Gastroesophageal sphincter (tissue), 4 donors: ENCODE results near the gene PTPN1. TPM values are rescaled to one million over a fixed set of nuclear protein-coding genes. Genes with fewer than 3 reads are reported as not detected.

ENCODE experiments used
- ATAC-seq: fragments of 150-250 bp; one replicate; pipeline ENCODE4 v1.9.1; 2016; ENCODE audit warnings: mild to moderate bottlenecking, moderate library complexity
- H3K27ac ChIP-seq, 4 donors: fragments of 200-600 bp; sonication (generic) in 3 of 4; 1 replicate in 3 of 4; 2 replicates in 1 of 4; pipeline ENCODE4 v1.5.1; 2016 to 2019
- H3K27me3 ChIP-seq: fragments of 200-600 bp; sonication (generic); one replicate; pipeline ENCODE4 v1.5.1; 2019
- H3K36me3 ChIP-seq, 2 donors: fragments of 200-600 bp; sonication (generic); one replicate each; pipeline ENCODE4 v1.5.1; 2019; ENCODE audit warnings: control low read depth in 1 of 2
- H3K4me1 ChIP-seq, 3 donors: fragments of 200-600 bp; sonication (generic); 1 replicate in 2 of 3; 2 replicates in 1 of 3; pipeline ENCODE4 v1.5.1; 2016 to 2019; ENCODE audit warnings: control low read depth in 2 of 3
- H3K4me3 ChIP-seq, 2 donors: fragments of 200-600 bp; sonication (generic); one replicate each; pipeline ENCODE4 v1.5.1; 2019; ENCODE audit warnings: mild to moderate bottlenecking in 1 of 2, moderate library complexity in 1 of 2
- H3K9me3 ChIP-seq, 3 donors: fragments of 200-600 bp; sonication (generic); one replicate each; pipeline ENCODE4 v1.5.1; 2017 to 2019; ENCODE audit warnings: control low read depth in 2 of 3
- EP300 ChIP-seq: sonication (generic); formaldehyde crosslinking; IDR thresholded peaks from one replicate; pipeline ENCODE4 v1.6.1; 2017; ENCODE audit warnings: antibody characterized with exemption, mild to moderate bottlenecking
- POLR2A ChIP-seq, 2 donors: fragments of 450-650 bp; IDR thresholded peaks; one replicate each; pipeline ENCODE4 v1.6.1; 2017; ENCODE audit warnings: antibody characterized with exemption in 2 of 2, mild to moderate bottlenecking in 2 of 2, moderate library complexity in 1 of 2
- POLR2AphosphoS5 ChIP-seq: sonication (generic); formaldehyde crosslinking; IDR thresholded peaks from one replicate; pipeline ENCODE4 v1.6.1; 2017; ENCODE audit warnings: antibody characterized with exemption
- WGBS, 2 donors: methylation state at CpG; one replicate each; pipeline ENCODE4 v1.1.5; 2018; ENCODE audit warnings: low coverage in 1 of 2; 5-methylcytosine and 5-hydroxymethylcytosine counted together
- total RNA-seq, 4 donors: library from RNA; depleted of rRNA; stranded (reverse); fragments of >200 nt; gene quantifications; one replicate each; pipeline ENCODE4 v1.1.0, GENCODE V29; 2016
- TF ChIP-seq, protein P1 (sequence below), 4 experiments: fragments of 200-600 bp in 2 of 4; fragments of 450-650 bp in 2 of 4; sonication (generic) in 1 of 4; IDR thresholded peaks; one replicate each; pipeline ENCODE4 v1.5.1; 2017 to 2019; ENCODE audit warnings: antibody characterized with exemption in 4 of 4, mild to moderate bottlenecking in 2 of 4, moderate library complexity in 2 of 4

The PTPN1 gene
- total RNA-seq, 4 donors from 2014 or later: 27.6 to 43.6 (median 38.4) TPM

DNA sequence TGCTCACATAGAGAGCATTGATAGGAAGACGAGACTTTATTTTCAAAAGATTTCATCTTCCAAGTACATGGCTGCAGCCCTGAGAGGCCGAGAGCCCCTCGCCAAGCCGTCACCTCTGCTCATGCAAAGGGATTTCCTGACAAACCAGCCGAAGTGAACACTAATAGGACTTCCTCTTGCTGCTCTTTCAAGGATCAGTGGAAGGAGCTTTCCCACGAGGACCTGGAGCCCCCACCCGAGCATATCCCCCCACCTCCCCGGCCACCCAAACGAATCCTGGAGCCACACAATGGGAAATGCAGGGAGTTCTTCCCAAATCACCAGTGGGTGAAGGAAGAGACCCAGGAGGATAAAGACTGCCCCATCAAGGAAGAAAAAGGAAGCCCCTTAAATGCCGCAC, 69.3 kb downstream of the PTPN1 start:
- H3K27ac ChIP-seq: no peak overlapping the region
- no peaks in the 10 kb centered on the region for H3K27me3 ChIP-seq
- no peak for TF ChIP-seq POLR2AphosphoS5
- TF ChIP-seq, protein P1, sequence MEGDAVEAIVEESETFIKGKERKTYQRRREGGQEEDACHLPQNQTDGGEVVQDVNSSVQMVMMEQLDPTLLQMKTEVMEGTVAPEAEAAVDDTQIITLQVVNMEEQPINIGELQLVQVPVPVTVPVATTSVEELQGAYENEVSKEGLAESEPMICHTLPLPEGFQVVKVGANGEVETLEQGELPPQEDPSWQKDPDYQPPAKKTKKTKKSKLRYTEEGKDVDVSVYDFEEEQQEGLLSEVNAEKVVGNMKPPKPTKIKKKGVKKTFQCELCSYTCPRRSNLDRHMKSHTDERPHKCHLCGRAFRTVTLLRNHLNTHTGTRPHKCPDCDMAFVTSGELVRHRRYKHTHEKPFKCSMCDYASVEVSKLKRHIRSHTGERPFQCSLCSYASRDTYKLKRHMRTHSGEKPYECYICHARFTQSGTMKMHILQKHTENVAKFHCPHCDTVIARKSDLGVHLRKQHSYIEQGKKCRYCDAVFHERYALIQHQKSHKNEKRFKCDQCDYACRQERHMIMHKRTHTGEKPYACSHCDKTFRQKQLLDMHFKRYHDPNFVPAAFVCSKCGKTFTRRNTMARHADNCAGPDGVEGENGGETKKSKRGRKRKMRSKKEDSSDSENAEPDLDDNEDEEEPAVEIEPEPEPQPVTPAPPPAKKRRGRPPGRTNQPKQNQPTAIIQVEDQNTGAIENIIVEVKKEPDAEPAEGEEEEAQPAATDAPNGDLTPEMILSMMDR (IDR thresholded peaks at IDR 0.05): no peak
- TF ChIP-seq POLR2A (IDR thresholded peaks at IDR 0.05): no peak
- ATAC-seq: no peak
- H3K36me3 ChIP-seq: peaks cover 0 to 92% of the 10 kb centered on the region in 2 donors
- peaks cover 0 to 38% (median 2%) of the 10 kb centered on the region in 3 donors for H3K4me1 ChIP-seq
- 65 to 78% methylated on average over 6 of the region's 10 CpGs for WGBS, 2 donors
- H3K4me3 ChIP-seq: no peak overlapping the region
- H3K9me3 ChIP-seq: no peaks in the 10 kb centered on the region

DNA sequence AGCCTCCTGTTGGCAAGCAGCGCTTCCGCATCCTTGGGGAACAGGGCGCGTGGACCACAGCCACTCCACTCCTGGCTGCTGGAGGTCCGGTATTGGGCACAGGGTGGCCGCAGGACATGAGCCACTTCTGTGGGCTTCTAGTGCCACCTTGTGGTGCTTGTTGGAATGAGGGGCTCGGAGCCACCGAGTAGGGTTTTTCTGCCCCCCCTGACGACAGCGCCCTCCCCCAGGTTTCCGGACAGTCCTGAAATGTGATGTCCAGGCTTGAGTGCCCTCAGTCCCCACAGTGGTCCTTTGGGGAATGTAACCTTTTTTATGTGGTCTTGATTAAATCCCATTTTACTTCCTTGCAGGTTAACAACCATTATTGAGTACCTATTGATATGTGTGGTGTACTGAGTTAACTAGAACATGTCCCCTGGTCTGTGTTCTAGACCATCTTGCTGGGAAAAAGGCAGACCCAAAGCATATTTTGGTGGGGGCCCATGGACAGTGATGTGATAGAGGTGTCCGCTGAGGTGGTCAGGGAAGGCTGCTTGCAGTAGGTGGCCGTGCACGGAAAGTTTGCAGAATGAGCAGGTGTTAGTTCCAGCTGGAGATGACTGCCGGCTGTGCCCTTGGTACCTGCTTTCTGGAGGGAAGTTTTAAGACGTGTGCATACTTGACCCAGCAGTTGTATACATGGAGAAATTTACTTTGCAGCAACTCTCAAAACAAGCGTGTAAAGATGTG, 70.0 kb downstream of the PTPN1 start:
- Histone ChIP-seq H3K4me1 (peaks cover 0 to 37% (median 2%) of the 10 kb centered on the region in 3 donors), H3K4me3 (no peak overlapping the region), H3K27me3 (no peaks in the 10 kb centered on the region), H3K27ac (no peak overlapping the region), H3K36me3 (peaks cover 0 to 92% of the 10 kb centered on the region in 2 donors), H3K9me3 (no peaks in the 10 kb centered on the region)
- 29 to 53% methylated on average over 6 to 10 of the region's 17 CpGs for WGBS, 2 donors
- TF ChIP-seq POLR2AphosphoS5 (peak; percentile 36), POLR2A (IDR thresholded peaks at IDR 0.05) (no peak), EP300 (no peak)
- TF ChIP-seq, protein P1 (IDR thresholded peaks at IDR 0.05): peak; percentile 66 to 89 (median 82)
- ATAC-seq: peak; percentile 57

- TF ChIP-seq POLR2A (IDR thresholded peaks at IDR 0.05): no peak
- no peak for TF ChIP-seq EP300
- TF ChIP-seq, protein P1 (IDR thresholded peaks at IDR 0.05): no peak
- TF ChIP-seq POLR2AphosphoS5: no peak
- no peaks in the 10 kb centered on the region for H3K27me3 ChIP-seq
- ATAC-seq: no peak
- WGBS, 2 donors: 76% methylated on average over 2 to 7 of the region's 21 CpGs
- H3K9me3 ChIP-seq: no peaks in the 10 kb centered on the region
- no peak overlapping the region for H3K27ac ChIP-seq
- no peak overlapping the region for H3K4me3 ChIP-seq
- peaks cover 0 to 94% of the 10 kb centered on the region in 2 donors for H3K36me3 ChIP-seq
- peaks cover 0 to 29% (median 1%) of the 10 kb centered on the region in 3 donors for H3K4me1 ChIP-seq
These were observed 70.8 kb downstream of the PTPN1 start for GRCh38 chr20:50580842-50581544.

- peaks cover 0 to 18% (median 0%) of the 10 kb centered on the region in 3 donors for H3K4me1 ChIP-seq
- no peak overlapping the region for H3K27ac ChIP-seq
- TF ChIP-seq POLR2AphosphoS5: no peak
- no peak for TF ChIP-seq EP300
- no peak for TF ChIP-seq POLR2A (IDR thresholded peaks at IDR 0.05)
- TF ChIP-seq, protein P1 (IDR thresholded peaks at IDR 0.05): no peak
- WGBS, 2 donors: 53 to 81% methylated on average over 3 to 5 of the region's 6 CpGs
- no peaks in the 10 kb centered on the region for H3K9me3 ChIP-seq
- peaks cover 0 to 100% of the 10 kb centered on the region in 2 donors for H3K36me3 ChIP-seq
- no peak overlapping the region for H3K4me3 ChIP-seq
- ATAC-seq: no peak
- H3K27me3 ChIP-seq: no peaks in the 10 kb centered on the region
These were observed 71.9 kb downstream of the PTPN1 start for GRCh38 chr20:50582092-50582491.
